Neural cell (in vitro differentiated cells): Measurements from ENCODE around the gene DISP1.

Experiments
- CTCF ChIP-seq: fragments of 450-650 bp; IDR thresholded peaks from 2 replicates; pipeline ENCODE4 v1.5.1; 2014; ENCODE audit warnings: antibody characterized with exemption, mild to moderate bottlenecking, moderate library complexity; ENCODE audit not compliant: poor library complexity, severe bottlenecking
- EP300 ChIP-seq: fragments of 450-650 bp; conservative IDR thresholded peaks from 2 replicates; pipeline ENCODE4 v1.6.1; 2014; ENCODE audit warnings: antibody characterized with exemption, mild to moderate bottlenecking, moderate library complexity; ENCODE audit not compliant: poor library complexity, severe bottlenecking
- EZH2 ChIP-seq: fragments of 200-600, 300-800 bp; shearing (Covaris generic), sonication (generic); IDR thresholded peaks from 2 replicates; pipeline ENCODE4 v1.6.1; 2014; ENCODE audit warnings: antibody characterized with exemption, low read length, borderline replicate concordance, mild to moderate bottlenecking; ENCODE audit not compliant: insufficient read depth, poor library complexity, severe bottlenecking
- MXI1 ChIP-seq: fragments of 450-650 bp; conservative IDR thresholded peaks from 2 replicates; pipeline ENCODE4 v1.6.1; 2014; ENCODE audit warnings: antibody characterized with exemption, mild to moderate bottlenecking; ENCODE audit not compliant: poor library complexity, severe bottlenecking
- POLR2AphosphoS5 ChIP-seq: IDR thresholded peaks from 2 replicates; pipeline ENCODE4 v1.6.1; 2012
- REST ChIP-seq: IDR thresholded peaks from 2 replicates; pipeline ENCODE4 v1.6.1; 2012; ENCODE audit warnings: borderline replicate concordance
- SMC3 ChIP-seq: fragments of 450-650 bp; conservative IDR thresholded peaks from 2 replicates; pipeline ENCODE4 v1.6.1; 2014; ENCODE audit warnings: antibody characterized with exemption, mild to moderate bottlenecking, moderate library complexity; ENCODE audit not compliant: poor library complexity
- TAF1 ChIP-seq: IDR thresholded peaks from 2 replicates; pipeline ENCODE4 v1.6.1; 2012; ENCODE audit warnings: low read depth

GRCh38 chr1:222786121-222786520 lies 28.7 kb upstream of the DISP1 start:
- TF ChIP-seq POLR2AphosphoS5 = no peak
- no peak for TF ChIP-seq CTCF
- no peak for TF ChIP-seq REST
- TF ChIP-seq EP300 = no peak
- no peak for TF ChIP-seq EZH2
- TF ChIP-seq MXI1 = no peak
- TF ChIP-seq SMC3 = no peak
- TF ChIP-seq TAF1 = no peak
